GM12801 (cell line): ENCODE data around the gene NKTR.

Experiments used
- CTCF ChIP-seq: IDR thresholded peaks from one replicate; pipeline ENCODE4 v1.5.1; 2011; ENCODE audit warnings: control low read depth; ENCODE audit not compliant: insufficient read length; ENCODE audit errors: extremely low read depth

The NKTR gene

GRCh38 chr3:42640771-42641370 is 40.4 kb downstream of the NKTR start:
- TF ChIP-seq CTCF, result no peak

GRCh38 chr3:42647821-42648459 is 47.5 kb downstream of the NKTR start:
- no peak for TF ChIP-seq CTCF

GRCh38 chr3:42649006-42649405 is 48.5 kb downstream of the NKTR start:
- TF ChIP-seq CTCF, result no peak

GRCh38 chr3:42649783-42650182 is 49.3 kb downstream of the NKTR start:
- TF ChIP-seq CTCF, result no peak

- TF ChIP-seq CTCF, result no peak
These were observed 51.0 kb downstream of the NKTR start for GRCh38 chr3:42651248-42652091.

GRCh38 chr3:42652251-42652610 is 51.7 kb downstream of the NKTR start:
- no peak for TF ChIP-seq CTCF

GRCh38 chr3:42652611-42653302 is 52.3 kb downstream of the NKTR start:
- no peak for TF ChIP-seq CTCF
